HG03565 (cell line): Measurements from ENCODE around the gene COX7C.
"Not testable (repeated sequence)": the region's sequence is repeated elsewhere in the genome, so short reads cannot be mapped to it uniquely, and the experiment has no call there.

Experiments
- ATAC-seq: cut with Tn5 transposase; IDR thresholded peaks from one replicate; pipeline ENCODE4 v1.9.1; 2021; ENCODE audit warnings: mild to moderate bottlenecking, moderate library complexity; ENCODE audit not compliant: unreplicated experiment

Gene COX7C

DNA sequence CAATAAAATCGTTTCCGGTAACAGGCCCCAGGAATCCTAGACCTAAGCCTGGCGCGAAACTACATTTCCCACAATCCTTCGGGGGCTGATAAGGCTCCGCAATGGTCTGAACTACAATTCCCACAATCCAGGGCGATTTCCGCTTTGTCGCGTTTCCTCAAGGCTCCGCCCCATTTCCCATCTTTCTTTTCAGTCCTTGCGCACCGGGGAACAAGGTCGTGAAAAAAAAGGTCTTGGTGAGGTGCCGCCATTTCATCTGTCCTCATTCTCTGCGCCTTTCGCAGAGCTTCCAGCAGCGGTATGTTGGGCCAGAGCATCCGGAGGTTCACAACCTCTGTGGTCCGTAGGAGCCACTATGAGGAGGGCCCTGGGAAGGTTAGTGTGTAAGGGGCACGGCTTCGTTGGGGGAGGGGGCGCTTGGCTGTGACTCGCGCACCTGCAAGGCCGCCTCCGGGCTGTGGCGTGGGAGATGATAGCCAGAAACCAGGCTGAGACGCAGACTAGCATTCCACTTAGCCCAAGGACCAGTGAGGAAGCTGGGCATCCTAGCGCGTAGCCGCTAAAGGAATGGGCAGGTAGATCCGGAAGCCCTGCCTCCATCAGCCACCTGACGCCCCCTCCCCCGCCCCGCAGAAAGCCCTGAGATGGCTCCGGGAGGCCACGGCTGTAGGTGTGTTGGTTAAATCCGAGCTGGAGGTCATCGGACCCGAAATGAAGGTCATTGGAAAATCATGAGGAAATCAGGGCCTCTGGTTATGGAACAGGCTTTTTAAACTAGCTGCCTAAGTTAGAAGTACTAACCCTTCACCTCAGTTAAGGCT is at the start of gene COX7C:
COX7C (plus strand) TSS at position 186 of the 821 bp plus-strand sequence; CDS start at position 301, 115 bp downstream.
- ATAC-seq: peak; percentile 100

DNA sequence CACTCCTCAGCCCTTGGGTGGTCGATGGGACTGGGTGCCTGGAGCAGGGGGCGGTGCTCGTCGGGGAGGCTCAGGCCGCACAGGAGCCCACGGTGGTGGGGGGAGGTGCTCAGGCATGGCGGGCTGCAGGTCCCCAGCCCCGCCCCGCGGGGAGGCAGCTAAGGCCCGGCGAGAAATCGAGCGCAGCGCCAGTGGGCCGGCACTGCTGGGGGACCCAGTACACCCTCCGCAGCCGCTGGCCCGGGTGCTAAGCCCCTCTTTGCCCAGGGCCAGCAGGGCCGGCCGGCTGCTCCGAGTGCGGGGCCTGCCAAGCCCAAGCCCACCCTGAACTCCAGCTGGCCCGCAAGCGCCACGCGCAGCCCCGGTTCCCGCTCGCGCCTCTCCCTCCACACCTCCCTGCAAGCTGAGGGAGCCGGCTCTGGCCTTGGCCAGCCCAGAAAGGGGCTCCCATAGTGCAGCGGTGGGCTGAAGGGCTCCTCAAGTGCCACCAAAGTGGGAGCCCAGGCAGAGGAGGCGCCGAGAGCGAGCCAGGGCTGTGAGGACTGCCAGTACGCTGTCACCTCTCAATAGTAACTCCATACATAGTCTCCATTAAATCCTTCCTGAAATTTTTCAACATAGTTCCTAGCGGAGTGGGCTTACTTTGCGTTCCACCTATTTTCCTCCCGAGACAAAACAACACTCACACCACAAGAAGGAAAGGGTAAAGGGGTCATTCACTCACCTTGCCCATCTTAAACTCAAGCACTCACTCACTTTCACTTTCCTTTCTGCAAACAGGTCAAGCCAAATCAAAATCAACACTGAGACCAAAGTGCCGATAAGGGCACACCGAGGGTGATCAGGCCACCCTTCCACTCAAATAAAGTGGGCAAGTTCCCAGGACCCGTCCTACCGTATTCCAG is 48.0 kb upstream of the COX7C start:
- not testable (repeated sequence) for ATAC-seq

- no peak for ATAC-seq
Measured at GRCh38 chr5:86570427-86571083, 47.2 kb upstream of the COX7C start.

DNA sequence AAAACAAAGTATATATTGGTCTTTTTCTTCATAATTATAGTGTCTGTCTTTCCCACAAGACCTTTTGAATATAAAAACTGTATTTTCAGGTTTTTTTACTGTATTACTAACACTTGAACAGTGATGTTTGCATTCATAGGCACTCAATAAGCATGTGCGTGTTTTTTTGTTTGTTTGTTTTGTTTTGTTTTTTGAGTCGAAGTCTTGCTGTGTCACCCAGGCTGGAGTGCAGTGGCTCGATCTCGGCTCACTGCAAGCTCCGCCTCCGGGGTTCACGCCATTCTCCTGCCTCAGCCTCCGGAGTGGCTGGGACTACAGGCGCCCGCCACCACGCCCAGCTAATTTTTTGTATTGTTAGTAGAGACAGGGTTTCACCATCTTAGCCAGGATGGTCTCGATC is 46.6 kb upstream of the COX7C start:
- ATAC-seq: not testable (repeated sequence)

- no peak for ATAC-seq
Measured at GRCh38 chr5:86572825-86573517, 44.8 kb upstream of the COX7C start.

DNA sequence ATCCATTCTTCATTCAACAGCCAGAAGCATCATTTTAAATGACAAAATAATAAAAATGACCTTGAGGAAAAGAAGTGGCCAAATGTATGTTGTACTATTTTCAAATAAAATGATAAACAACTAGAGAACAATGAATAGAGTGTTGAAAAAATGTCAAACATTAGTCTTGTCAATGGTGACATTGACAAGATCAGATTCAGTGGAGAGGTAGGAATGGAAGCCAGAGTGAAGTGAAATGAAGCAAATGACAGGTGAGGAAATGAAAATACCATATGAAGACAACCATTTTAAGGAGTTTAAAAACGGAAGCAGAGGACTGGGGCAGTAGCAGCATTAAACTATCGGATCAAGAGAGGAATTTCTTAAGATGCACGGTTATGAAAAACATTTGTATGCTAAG is 38.2 kb upstream of the COX7C start:
- ATAC-seq: no peak

GRCh38 chr5:86596476-86596875 is 21.3 kb upstream of the COX7C start:
- no peak for ATAC-seq

- no peak for ATAC-seq
Measured at GRCh38 chr5:86605881-86606280, 11.9 kb upstream of the COX7C start.

- ATAC-seq: no peak
Measured at GRCh38 chr5:86613455-86613854, 4.3 kb upstream of the COX7C start.

GRCh38 chr5:86617309-86617755 is 409 bp upstream of the COX7C start:
- no peak for ATAC-seq

GRCh38 chr5:86623785-86624483 is 6.2 kb downstream of the COX7C start:
- no peak for ATAC-seq

GRCh38 chr5:86625148-86625547 is 7.4 kb downstream of the COX7C start:
- ATAC-seq: peak; percentile 39

DNA sequence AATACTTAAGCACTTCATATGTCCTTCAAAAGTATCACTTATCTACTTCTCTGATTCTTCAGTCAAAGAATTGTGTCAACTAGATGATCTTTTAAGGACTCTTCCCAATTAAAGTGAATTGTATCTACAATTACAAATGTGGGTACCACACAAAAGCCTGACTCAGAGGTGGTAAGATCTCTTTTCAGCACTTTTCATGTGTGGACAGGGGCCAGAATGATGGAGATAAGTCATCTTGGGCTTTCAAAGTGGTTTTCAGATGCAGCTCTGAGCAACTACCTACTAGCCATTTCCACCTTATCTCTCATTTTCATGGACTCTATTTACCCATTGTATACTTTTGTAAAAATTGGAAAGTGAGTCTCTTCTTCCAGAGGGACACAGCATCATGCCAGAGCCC is 8.4 kb downstream of the COX7C start:
- no peak for ATAC-seq

GRCh38 chr5:86631165-86631564 is 13.4 kb downstream of the COX7C start:
- no peak for ATAC-seq

GRCh38 chr5:86640998-86641397 is 23.3 kb downstream of the COX7C start:
- ATAC-seq: no peak

GRCh38 chr5:86644843-86645242 is 27.1 kb downstream of the COX7C start:
- no peak for ATAC-seq

DNA sequence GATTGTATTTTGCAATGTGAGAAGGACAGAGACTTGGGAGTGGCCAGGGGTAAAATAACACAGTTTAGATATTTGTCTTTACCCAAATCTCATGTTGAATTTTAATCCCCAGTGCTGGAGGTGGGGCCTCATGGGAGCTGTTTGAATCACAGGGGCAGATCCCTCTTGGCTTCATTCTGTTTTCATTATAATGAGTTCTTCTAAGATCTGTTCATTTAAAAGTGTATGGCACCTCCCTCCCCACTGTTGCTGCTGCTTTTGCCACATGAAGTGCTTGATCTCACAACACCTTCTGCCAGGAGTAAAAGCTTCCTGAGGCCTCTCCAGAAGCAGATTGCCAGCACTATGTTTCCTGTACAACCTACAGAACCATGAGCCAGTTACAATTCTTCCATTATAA is 28.1 kb downstream of the COX7C start:
- ATAC-seq: no peak

DNA sequence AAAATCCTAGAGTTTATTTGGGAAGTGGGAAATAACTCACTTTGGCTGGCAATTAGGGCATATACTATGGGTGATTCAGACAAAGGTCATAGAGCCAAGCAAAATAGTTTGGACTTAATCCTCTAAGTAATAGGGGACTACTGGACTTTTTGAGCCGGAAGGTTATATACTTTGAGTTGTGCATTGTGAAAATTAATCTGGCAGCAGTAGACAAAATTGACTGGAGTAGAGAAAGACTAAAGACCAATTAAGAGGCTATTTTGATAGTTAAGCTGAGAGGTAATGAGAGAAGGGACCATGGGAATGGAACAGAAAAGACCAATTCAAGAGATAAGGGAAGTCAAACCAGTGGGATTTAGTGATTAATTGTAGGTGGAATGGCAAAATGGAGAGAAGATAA is 28.9 kb downstream of the COX7C start:
- ATAC-seq: no peak

DNA sequence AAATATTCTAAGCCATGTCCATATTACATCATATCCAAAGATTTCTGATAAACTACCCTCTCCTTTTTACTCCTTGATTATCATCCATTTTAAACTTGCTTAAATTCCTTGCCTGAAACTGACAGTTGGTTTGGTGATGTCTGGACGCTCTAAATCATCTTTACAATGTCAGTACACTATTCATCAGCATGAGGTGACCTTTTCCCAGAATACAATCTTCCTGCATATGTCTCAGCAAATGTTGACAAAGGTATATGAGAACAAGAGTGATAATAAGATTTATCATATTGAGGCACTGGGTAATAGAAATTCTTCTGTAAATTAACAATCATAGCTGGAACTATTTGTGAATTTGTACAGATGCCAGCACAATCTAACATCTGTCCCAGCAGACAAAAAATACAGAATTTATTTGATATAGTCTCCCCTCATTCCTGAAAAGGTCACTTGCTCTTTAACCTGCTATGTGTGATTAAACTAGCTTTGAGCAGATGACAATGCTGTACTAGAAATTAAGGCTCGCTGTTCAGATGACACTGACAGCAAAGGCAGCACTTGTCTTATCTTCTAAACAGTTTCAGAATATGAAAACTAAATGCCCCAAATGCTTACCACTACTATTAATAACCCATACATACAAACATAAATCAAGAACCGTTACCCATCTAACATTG is 32.2 kb downstream of the COX7C start:
- no peak for ATAC-seq
